Measurements from ENCODE around the gene UBL5. TPM values are rescaled to one million over a fixed set of nuclear protein-coding genes. Genes with fewer than 3 reads are reported as not detected.
A peak's percentile ranks its signal among the peaks of the same experiment; 100 is the strongest.

UBL5 gene
- polyA plus RNA-seq, 1 donor from 2014 or later, result 1,364 TPM

GRCh38 chr19:9785367-9786331 lies 42.1 kb upstream of the UBL5 start:
- H3K9ac ChIP-seq (ENCODE audit: low read length), result peak overlapping the region; percentile 70
- no peaks in the 10 kb centered on the region for H3K36me3 ChIP-seq (ENCODE audit: insufficient read depth, low read length)
- peak overlapping the region; percentile 75 for H3K27ac ChIP-seq (ENCODE audit: low read length)
- no peaks in the 10 kb centered on the region for H3K79me2 ChIP-seq (replicated peaks; ENCODE audit: insufficient read depth, low read length)
- H3K4me3 ChIP-seq (ENCODE audit: low read length), result peak overlapping the region; percentile 76
- peak overlapping the region; percentile 65 for H2AFZ ChIP-seq (ENCODE audit: low read depth, low read length)
- no peaks in the 10 kb centered on the region for H3F3A ChIP-seq (ENCODE audit: insufficient read depth, low read length, poor library complexity, severe bottlenecking)
- no peak overlapping the region for H3K4me2 ChIP-seq (ENCODE audit: low read length)
- H4K20me1 ChIP-seq (ENCODE audit: insufficient read depth), result no peaks in the 10 kb centered on the region
- no peak for TF ChIP-seq RAD21 (conservative IDR thresholded peaks at IDR 0.05)
- peak; percentile 33 for TF ChIP-seq MXI1 (conservative IDR thresholded peaks at IDR 0.05; ENCODE audit: poor library complexity, severe bottlenecking)
- no peak for TF ChIP-seq REST (IDR thresholded peaks at IDR 0.05; ENCODE audit: borderline replicate concordance)
- TF ChIP-seq EP300 (conservative IDR thresholded peaks at IDR 0.05; ENCODE audit: poor library complexity, severe bottlenecking), result peak; percentile 33
- no peak for TF ChIP-seq EZH2 (IDR thresholded peaks at IDR 0.05; ENCODE audit: borderline replicate concordance, insufficient read depth, low read length, poor library complexity, severe bottlenecking)
- no peak for TF ChIP-seq CTCF (IDR thresholded peaks at IDR 0.05; ENCODE audit: poor library complexity, severe bottlenecking)
- TF ChIP-seq SMC3 (conservative IDR thresholded peaks at IDR 0.05; ENCODE audit: poor library complexity), result no peak
- TF ChIP-seq POLR2AphosphoS5 (IDR thresholded peaks at IDR 0.05), result peak; percentile 84
- TF ChIP-seq TAF1 (IDR thresholded peaks at IDR 0.05; ENCODE audit: low read depth), result no peak
- no peaks in the 10 kb centered on the region for H3K27me3 ChIP-seq (ENCODE audit: insufficient read depth, low read depth, low read length)
- no peaks in the 10 kb centered on the region for H3K9me3 ChIP-seq (ENCODE audit: low read length)
- H3K9me2 ChIP-seq (ENCODE audit: insufficient read depth, low read length), result no peaks in the 10 kb centered on the region

GRCh38 chr19:9786342-9786741 lies 41.4 kb upstream of the UBL5 start:
- no peaks in the 10 kb centered on the region for H3K79me2 ChIP-seq (replicated peaks; ENCODE audit: insufficient read depth, low read length)
- H4K20me1 ChIP-seq (ENCODE audit: insufficient read depth), result no peaks in the 10 kb centered on the region
- H3K27me3 ChIP-seq (ENCODE audit: insufficient read depth, low read depth, low read length), result no peaks in the 10 kb centered on the region
- no peaks in the 10 kb centered on the region for H3K36me3 ChIP-seq (ENCODE audit: insufficient read depth, low read length)
- peak overlapping the region; percentile 76 for H3K4me3 ChIP-seq (ENCODE audit: low read length)
- TF ChIP-seq RAD21 (conservative IDR thresholded peaks at IDR 0.05) (no peak), MXI1 (conservative IDR thresholded peaks at IDR 0.05; ENCODE audit: poor library complexity, severe bottlenecking) (no peak), POLR2AphosphoS5 (IDR thresholded peaks at IDR 0.05) (no peak), CTCF (IDR thresholded peaks at IDR 0.05; ENCODE audit: poor library complexity, severe bottlenecking) (no peak), EZH2 (IDR thresholded peaks at IDR 0.05; ENCODE audit: borderline replicate concordance, insufficient read depth, low read length, poor library complexity, severe bottlenecking) (no peak), SMC3 (conservative IDR thresholded peaks at IDR 0.05; ENCODE audit: poor library complexity) (no peak), REST (IDR thresholded peaks at IDR 0.05; ENCODE audit: borderline replicate concordance) (no peak), EP300 (conservative IDR thresholded peaks at IDR 0.05; ENCODE audit: poor library complexity, severe bottlenecking) (no peak), TAF1 (IDR thresholded peaks at IDR 0.05; ENCODE audit: low read depth) (no peak)
- peak overlapping the region; percentile 70 for H3K9ac ChIP-seq (ENCODE audit: low read length)
- H3K27ac ChIP-seq (ENCODE audit: low read length), result peak overlapping the region; percentile 70
- H2AFZ ChIP-seq (ENCODE audit: low read depth, low read length), result peak overlapping the region; percentile 65
- H3F3A ChIP-seq (ENCODE audit: insufficient read depth, low read length, poor library complexity, severe bottlenecking), result no peaks in the 10 kb centered on the region
- no peaks in the 10 kb centered on the region for H3K9me2 ChIP-seq (ENCODE audit: insufficient read depth, low read length)
- H3K9me3 ChIP-seq (ENCODE audit: low read length), result no peaks in the 10 kb centered on the region
- H3K4me2 ChIP-seq (ENCODE audit: low read length), result no peak overlapping the region
